ENCODE data around the gene PARD3B. TPM values are rescaled to one million over a fixed set of nuclear protein-coding genes. Genes with fewer than 3 reads are reported as not detected.

PARD3B gene
- total RNA-seq, 1 donor from 2014 or later: 29.7 TPM

DNA sequence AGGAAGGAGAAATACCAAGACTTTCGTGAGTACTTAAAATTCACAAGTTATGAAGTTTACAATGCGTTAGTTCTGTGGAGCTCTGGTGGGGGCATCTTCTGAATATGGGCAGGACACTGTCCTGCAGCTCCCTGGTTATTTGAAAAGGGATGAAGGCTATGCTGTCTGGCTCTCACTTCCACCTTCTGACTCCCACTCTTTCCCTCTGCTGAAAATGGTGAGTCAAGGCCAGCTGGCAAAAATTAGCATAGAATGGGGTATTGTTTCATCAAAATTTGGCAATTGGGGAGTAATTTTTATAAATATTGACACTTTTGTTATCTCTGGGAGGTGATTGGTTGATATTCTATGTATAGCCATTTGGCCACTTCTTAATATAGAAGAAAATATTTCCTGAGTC lies 177.4 kb downstream of the PARD3B start:
- DNase-seq (ENCODE audit: low spot score, unreplicated experiment): no peak
- Mint-ChIP-seq H3K4me1 (ENCODE audit: low read depth) (peaks cover 6% of the 10 kb centered on the region), H3K27ac (no peak overlapping the region), H3K9me3 (ENCODE audit: low read depth) (no peaks in the 10 kb centered on the region), H3K27me3 (no peaks in the 10 kb centered on the region), H3K36me3 (ENCODE audit: insufficient read depth) (peaks cover 2% of the 10 kb centered on the region), H3K4me3 (ENCODE audit: low read depth) (no peak overlapping the region)
- TF ChIP-seq, protein P1, sequence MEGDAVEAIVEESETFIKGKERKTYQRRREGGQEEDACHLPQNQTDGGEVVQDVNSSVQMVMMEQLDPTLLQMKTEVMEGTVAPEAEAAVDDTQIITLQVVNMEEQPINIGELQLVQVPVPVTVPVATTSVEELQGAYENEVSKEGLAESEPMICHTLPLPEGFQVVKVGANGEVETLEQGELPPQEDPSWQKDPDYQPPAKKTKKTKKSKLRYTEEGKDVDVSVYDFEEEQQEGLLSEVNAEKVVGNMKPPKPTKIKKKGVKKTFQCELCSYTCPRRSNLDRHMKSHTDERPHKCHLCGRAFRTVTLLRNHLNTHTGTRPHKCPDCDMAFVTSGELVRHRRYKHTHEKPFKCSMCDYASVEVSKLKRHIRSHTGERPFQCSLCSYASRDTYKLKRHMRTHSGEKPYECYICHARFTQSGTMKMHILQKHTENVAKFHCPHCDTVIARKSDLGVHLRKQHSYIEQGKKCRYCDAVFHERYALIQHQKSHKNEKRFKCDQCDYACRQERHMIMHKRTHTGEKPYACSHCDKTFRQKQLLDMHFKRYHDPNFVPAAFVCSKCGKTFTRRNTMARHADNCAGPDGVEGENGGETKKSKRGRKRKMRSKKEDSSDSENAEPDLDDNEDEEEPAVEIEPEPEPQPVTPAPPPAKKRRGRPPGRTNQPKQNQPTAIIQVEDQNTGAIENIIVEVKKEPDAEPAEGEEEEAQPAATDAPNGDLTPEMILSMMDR (IDR thresholded peaks at IDR 0.05; ENCODE audit: unreplicated experiment): no peak

DNA sequence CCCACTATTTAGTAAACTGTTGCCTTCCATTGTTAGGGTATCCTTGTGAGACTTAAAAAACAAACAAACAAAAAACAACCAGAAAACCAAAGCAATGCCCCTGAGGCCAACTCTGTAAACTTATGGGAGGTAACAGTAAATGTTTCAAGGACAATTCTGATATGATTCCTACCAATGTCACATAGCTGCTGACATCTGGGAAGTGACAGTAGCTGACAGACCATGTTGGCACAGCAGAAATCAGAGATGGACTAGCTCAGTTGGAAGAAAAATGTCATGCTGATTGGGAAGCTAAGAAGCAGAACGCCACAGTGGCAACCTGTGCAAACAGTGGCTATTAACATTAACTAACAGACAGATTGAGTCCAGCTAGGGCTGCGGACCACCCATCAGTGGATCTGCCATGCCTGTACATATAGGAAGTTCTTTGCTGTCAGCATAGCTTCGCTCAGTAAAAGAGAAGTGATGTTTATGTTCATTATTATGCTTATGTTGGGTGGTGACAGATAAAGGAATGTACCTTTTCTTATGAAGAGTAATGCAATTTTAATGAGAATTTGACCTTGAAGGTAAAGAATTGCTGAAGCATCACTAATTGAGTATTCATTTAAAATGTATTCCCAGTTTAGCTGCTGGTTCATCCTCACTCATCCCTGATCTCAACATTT lies 180.6 kb downstream of the PARD3B start:
- Mint-ChIP-seq H3K27ac (no peak overlapping the region), H3K4me1 (ENCODE audit: low read depth) (peaks cover 6% of the 10 kb centered on the region), H3K36me3 (ENCODE audit: insufficient read depth) (no peaks in the 10 kb centered on the region), H3K9me3 (ENCODE audit: low read depth) (no peaks in the 10 kb centered on the region), H3K4me3 (ENCODE audit: low read depth) (no peak overlapping the region), H3K27me3 (no peaks in the 10 kb centered on the region)
- no peak for DNase-seq (ENCODE audit: low spot score, unreplicated experiment)
- TF ChIP-seq, protein P1 (IDR thresholded peaks at IDR 0.05; ENCODE audit: unreplicated experiment): no peak

DNA sequence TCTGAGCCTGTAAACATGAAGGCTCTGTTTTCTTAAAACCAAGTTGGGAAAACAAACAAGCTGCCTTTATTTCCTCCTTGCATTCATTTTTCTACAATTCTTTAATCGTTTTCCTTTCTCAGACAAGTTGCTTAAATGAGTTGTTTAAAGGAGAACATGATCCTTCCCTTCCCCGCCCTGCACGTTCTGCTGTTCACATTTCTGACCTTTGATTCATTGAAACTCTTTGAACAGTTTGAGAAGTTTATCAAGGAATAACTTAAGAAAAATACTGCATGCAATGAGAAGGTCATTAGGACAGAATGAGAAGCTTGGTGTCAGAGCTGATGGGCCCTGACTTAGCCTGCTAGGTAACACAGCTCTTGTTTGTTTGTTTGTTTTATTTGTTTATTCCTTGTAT lies 181.6 kb downstream of the PARD3B start:
- Mint-ChIP-seq H3K27me3 (no peaks in the 10 kb centered on the region), H3K36me3 (ENCODE audit: insufficient read depth) (no peaks in the 10 kb centered on the region), H3K4me1 (ENCODE audit: low read depth) (peaks cover 6% of the 10 kb centered on the region), H3K9me3 (ENCODE audit: low read depth) (no peaks in the 10 kb centered on the region), H3K27ac (no peak overlapping the region), H3K4me3 (ENCODE audit: low read depth) (no peak overlapping the region)
- DNase-seq (ENCODE audit: low spot score, unreplicated experiment): no peak
- TF ChIP-seq, protein P1 (IDR thresholded peaks at IDR 0.05; ENCODE audit: unreplicated experiment): no peak

DNA sequence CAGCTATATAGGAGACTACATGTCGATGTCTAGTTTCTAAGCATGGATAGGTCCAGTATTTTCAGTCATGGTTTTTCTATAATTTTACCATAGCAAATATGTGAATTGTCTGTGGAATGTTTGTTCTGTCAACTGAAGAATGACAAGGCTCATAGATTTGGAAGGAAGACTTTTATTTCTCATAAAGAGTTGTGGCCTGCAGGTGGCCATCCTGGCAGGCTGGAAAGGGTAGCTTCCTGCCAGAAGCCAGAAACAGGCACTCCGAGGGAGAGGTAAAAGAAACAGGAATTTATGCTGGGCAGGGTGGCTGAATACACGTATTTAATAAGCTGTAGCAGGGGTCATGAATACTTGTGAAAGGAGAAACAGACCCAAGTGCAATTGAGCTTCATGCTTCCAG lies 182.1 kb downstream of the PARD3B start:
- Mint-ChIP-seq H3K9me3 (ENCODE audit: low read depth) (no peaks in the 10 kb centered on the region), H3K4me1 (ENCODE audit: low read depth) (peaks cover 6% of the 10 kb centered on the region), H3K27me3 (no peaks in the 10 kb centered on the region), H3K27ac (no peak overlapping the region), H3K36me3 (ENCODE audit: insufficient read depth) (no peaks in the 10 kb centered on the region), H3K4me3 (ENCODE audit: low read depth) (no peak overlapping the region)
- no peak for DNase-seq (ENCODE audit: low spot score, unreplicated experiment)
- TF ChIP-seq, protein P1 (IDR thresholded peaks at IDR 0.05; ENCODE audit: unreplicated experiment): no peak

DNA sequence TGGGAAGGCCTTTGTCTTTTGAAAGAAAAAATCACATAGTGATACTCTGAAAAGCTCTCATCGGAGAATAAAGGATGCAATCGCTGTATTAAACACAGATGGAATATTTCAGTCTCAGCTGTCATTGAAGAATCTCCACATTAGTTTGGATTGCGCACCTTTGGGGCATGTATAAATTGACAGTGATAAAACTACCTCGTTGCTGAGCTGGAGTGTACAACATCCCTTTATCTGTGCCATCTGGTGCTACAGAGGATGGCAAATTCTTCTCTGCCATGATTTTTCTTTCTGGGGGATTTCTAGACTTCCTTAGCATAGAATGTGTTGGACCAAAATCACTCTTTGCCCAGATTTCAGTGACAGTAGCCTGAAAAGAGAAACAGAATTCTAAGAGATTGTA lies 185.3 kb downstream of the PARD3B start:
- Mint-ChIP-seq H3K4me1 (ENCODE audit: low read depth) (peaks cover 6% of the 10 kb centered on the region), H3K27ac (no peak overlapping the region), H3K36me3 (ENCODE audit: insufficient read depth) (peaks cover 2% of the 10 kb centered on the region), H3K4me3 (ENCODE audit: low read depth) (no peak overlapping the region), H3K9me3 (ENCODE audit: low read depth) (no peaks in the 10 kb centered on the region), H3K27me3 (no peaks in the 10 kb centered on the region)
- DNase-seq (ENCODE audit: low spot score, unreplicated experiment): no peak
- TF ChIP-seq, protein P1 (IDR thresholded peaks at IDR 0.05; ENCODE audit: unreplicated experiment): no peak

Measured in progenitor cell of endocrine pancreas (in vitro differentiated cells).